ENCODE measurements around the gene MFSD11.
"Not testable (repeated sequence)": the region's sequence is repeated elsewhere in the genome, so short reads cannot be mapped to it uniquely, and the experiment has no call there.

Gene MFSD11

DNA sequence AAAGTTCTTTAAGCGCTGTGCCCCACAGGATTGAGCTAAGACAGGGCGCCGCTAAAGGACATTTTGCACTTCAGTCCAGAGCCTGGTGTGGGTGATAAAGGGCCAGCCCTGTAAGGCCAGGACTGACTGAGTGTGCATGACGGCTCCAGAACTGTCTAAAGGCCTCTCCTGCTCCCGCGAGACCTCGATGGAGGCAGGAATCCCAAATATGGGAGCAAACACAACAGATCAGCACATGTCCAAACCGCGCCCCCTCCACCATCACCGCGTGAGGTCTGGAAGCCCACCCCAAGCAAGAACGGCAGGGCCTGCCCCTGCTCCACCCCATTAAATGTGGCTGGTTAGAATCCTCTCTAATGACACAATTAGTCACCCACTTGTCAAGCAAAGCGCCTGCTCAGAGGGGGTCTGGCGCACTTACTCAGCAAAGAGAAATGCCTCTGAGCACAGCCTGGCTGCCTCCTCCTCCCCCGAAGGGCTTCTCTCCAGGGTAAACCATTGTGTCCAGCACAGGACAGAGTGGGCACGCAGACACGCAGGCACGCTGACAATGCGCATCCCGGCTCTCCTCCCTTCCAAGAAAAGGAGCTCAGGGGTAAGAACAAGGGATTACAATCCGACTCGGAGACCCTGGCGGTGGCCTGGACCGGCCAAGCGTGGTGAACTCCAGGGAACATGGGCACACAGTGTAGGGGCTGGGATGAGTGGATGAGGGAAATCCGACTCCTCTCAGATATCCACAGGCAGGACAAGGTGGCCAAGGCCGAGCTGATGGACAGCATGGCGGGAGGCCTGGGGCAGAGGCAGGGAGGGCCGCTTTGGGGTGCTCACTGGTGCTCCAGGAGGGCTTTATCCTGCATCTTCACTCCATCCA is 28.6 kb upstream of the MFSD11 start:
- no peak for DNase-seq

DNA sequence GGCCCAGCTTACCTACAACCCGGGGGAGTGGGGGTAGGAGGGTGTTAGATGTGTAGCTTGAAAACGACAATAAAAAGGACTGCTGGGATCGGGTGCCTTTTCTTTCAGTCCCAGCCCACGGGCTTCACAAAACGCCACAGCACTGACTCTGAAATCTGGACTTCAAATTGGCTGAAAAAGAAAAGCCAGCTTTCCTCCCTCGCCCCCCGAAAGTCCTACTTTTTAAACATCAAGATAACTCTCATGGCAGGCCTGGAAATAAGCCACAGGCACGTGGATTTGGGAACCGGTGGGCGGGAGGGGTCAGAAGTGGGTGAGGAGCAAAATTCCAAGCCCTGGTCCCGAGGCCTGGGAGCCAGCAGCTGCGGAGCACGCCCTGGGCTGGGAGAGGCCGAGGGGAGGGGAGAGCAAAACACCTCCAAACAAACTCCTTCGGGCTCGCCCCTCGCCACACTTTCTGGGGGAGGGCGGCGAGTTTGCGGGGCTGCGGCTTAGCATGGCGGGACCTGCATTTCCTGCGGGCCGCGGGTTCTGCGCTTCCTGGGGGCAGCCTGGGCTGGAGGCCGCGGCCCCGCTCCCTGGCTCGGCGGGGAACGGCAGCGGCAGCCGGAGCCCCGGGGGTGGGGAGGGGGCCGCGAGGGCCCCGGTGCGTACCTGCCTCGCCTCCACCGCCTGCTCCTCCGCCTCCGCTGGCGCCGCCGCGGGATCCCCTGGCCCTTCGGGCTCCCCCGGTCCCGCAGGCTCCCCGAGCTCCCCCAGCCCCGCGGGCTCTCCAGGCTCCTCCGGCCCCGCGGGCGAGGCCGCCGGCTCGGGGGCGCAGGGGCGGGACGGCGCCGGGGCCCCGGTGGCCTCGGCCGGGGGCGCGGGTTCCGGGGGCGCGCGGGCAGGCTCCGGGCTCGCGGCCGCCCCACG is 27.7 kb upstream of the MFSD11 start:
- DNase-seq: not testable (repeated sequence)

DNA sequence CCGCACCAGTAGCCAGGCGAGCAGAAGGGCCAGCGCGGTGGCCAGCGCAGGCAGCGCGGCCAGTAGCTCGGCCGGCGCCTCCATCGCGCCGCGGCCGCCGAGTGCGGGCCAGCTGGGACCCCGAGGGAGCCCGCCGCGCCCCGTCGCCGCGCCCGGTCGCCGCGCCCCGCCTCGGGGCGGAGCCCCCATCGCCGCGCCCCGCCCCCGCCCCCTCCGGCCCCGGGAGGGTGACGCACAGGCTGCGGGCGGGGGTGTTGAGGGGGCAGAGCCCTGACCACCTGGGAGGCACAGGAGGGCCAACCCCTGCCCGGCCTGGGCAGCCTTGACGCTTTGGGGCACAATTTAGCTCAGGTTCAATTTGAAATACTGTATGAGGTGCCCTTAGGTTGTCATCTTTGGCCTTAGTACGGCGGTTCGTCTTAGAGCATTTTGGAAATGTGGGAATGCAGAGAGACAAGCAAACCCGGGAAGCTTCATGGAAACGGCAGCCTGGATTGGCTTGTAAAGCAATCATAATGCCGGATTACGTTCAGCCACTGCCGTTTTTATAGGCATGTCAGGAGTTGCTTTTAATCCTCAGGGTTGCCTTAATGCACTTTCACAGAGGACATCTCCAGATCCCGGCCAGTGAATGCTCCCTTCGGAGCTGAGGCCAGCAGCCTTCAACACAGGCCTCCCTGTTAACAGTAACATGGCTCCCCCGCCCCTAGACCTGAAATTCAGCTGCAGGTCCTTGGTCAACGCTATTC is 26.9 kb upstream of the MFSD11 start, which contains the start of gene MXRA7:
Gene MXRA7 (minus strand): TSS at position 103 of the 749 bp plus-strand sequence. CDS start 19 bp downstream, at position 84.
- no peak for DNase-seq

DNA sequence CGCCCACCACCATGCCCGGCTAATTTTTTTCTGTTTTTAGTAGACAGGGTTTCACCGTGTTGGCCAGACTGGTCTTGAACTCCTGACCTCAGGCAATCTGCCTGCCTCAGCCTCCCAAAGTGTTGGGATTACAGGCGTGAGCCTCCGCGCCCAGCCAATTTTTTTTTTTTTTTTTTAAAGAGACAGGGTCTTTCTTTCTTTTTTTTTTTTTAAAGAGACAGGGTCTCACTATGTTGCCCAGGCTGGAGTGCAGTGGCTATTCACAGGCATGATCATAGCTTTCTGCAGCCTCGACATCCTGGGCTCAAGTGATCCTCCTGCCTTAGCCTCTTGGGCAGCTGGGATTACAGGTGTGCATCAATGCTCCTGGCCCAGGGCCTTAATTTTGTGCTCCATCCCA is 25.6 kb upstream of the MFSD11 start:
- DNase-seq: not testable (repeated sequence)

DNA sequence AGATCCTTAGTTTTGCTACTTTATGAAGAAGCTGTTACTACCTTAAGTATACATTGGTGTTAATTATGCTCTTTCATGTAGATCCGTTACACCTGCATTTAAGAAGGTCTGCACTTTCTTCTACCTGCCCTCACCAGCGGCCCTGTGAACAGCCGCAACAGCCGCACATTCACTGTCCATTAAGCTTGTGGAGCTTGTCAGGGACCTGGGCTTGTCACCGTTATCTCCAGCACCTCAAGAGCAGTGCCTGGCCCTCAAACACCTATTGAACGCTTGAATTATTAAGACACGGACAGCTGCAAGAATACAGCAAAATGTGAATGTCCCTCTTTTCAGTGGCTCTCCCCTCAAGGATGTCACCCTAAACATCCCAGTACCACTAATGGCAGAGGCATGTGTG is 24.2 kb upstream of the MFSD11 start:
- no peak for DNase-seq

DNA sequence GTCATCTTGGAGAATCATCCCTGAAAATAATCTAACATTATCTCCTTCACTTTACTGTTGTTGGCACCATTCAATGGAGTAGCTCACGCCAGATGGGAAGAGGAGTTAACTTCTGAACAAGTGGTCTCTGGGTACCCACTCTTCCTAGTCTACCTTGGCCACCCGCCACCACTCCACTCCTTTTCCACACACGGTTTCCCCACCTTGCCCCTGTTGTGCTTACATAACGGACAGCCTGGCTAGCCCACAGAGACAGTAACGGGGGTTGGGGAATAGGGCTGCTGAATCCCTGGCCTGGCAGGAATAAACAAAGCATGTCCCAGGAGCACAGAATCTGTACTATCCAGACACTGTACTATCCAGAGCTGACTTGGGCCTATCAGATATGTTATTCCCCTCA is 23.6 kb upstream of the MFSD11 start:
- no peak for DNase-seq

DNA sequence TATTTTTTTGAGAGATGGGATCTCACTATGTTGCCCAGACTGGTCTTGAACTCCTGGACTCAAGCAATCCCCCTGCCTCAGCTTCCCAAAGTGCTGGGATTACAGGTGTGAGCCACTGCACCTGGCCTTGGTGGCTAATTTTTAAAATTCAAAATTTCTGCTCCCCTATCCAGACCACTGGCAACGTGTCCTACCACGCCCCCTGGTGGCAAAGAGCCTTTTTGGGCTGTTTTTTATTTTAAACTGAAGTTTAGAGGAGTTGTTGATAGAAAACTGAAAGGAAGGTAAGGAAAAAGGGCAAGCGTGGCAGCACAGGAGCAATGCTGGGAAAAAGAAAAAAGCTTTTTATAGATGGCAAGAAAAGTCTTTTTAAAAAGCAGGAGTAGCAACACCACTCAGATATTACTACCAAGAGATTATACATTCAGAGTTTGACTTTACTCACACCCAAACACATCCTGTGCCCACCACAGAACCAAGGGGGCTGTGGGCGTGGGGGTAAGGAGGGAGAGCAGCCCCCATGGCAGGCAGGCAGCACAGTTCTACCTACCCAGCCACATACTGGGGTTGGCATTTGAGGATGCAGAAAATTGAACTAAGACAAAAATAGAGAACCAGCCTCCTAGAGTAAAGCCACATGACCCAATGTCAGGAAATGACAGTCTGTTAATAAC is 23.0 kb upstream of the MFSD11 start:
- no peak for DNase-seq

DNA sequence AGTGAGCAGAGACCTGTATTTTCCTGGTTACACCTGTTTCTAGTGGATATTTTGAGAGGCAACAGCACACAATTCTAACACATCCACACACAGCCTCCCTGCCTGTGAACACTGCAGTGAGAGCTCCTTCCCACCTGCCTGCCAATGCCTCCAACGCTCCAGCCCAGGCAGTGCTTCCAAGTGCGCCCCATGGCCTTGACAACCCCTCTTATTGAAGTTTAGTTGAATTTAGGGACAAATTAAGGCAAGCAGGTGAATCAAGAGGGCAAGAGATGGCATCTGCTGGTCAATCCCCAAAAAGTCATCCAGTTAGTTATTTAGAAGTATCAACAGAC is 22.5 kb upstream of the MFSD11 start:
- DNase-seq: no peak

DNA sequence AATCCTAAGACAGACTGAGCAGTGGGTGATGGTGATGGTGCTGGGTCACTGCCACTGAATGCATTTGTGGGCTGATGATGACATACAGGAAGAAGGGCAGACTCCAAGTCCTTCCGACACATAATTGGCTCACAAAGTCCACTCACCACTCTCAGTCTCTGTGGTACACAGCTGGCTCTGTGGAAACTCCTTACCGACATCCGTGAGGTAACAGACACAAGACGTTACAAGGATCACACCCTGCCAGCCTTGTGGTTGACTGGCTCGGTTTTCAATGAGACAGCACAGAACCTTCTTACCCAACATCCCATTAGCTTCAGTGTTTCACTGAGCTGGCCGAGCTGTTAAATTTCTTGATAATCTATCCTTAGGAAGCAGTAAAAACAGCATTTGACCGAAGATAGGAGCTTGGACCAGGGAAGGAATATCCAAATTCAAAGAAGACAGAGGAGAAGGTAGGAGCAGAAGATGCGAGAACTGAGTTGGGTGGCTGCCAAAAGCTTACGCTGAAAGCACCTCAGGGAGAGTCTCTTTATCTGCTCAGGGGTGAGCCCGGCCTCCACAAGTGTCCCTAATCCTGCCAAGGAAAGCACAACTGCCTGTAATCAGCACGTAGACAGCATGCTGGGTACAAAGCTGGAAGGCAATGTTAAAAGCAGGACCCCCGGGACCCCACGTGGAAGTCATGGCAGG is 21.6 kb upstream of the MFSD11 start:
- DNase-seq: no peak

DNA sequence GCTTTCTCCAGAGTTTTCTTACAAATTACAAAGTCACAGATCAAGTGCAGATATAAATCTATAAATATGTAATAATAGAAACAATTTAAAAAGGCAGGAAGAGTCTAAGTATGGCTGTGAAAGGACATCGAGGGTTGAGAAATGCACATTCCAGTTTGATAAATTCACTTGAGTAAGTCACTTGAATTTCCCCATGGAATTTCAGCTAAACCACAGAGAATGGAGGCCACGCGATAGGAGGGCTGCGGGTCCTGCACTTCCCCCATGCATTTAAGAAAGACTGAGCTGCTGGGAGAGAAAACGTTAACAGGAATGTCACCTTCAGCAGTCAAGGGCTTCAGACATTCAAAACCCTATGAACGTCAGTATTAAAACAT is 21.1 kb upstream of the MFSD11 start:
- no peak for DNase-seq

DNA sequence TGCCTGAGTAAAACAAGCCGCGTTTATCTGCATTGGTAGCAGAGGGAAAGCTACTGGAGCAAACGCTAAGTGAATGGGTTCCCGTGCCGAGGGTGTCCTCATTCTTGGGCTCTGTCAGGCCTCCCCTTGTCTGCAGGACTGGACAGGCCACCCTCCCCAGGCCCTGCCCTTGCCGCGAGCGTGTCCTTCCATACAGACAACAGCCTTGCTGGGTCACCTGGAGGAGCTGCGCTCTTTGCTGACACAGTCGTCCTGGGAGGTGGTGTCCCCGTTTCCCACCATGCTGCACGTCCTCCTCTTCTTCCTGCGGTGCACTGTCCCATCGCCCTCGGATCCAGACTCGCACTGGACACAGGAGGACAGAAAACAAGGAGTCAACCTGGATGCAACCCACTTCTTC is 19.4 kb upstream of the MFSD11 start:
- no peak for DNase-seq

DNA sequence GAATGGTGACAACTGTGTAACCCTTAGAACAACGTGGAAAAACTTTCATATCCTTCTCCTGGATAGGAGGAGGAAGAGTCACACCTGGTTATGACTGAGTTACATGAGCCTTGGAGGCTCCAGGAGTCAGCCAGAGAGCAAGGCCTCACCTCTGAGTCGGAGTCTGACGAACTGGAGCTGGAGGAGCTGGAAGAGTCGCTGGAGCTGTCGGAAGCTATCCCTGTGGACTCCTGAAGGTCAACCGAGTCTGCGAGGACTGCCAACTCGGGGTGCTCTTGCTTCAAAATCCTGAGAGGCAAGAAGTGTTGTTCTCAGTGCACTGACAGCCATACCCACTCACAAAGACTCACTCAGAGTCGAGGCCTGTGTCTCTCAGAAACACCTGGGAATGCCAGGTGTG is 17.7 kb upstream of the MFSD11 start:
- no peak for DNase-seq

DNA sequence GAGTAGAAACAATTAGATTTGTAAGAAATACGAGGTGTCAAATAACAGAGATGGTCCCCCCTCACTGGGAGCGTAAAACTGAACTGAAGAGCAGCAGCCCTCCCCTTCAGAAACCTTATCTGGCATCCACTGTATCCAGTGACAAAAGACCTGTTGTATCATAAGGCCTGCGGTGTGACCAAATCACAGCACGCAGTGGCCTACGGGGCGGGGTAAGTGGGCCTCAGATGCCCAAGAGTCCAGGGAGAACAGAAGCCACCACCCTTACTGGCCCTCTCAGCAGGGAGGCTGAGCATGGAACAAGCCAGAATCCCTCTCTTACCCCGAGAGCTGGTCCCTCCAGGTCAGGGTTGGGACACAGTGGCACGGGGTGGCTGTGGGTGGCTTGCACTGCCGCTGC is 17.0 kb upstream of the MFSD11 start:
- DNase-seq: no peak

DNA sequence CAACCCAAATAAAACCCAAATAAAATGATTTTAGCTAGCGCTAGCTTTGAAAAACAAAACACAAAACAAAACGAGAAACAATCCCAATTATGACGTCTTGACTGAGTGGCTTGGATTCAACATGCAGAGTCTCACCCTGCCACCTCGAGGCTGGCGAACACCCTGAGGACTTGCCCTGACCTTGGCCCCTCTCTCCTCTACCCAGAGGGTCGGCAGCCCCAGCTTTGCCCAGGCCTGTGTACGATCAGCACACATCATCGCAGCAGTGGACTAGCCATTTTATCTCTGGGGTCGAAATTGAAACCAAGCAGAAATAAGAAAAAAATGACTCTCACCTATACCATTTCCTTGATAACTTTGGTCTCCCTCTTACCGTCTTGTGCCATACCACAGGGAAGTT is 16.5 kb upstream of the MFSD11 start:
- DNase-seq: no peak

DNA sequence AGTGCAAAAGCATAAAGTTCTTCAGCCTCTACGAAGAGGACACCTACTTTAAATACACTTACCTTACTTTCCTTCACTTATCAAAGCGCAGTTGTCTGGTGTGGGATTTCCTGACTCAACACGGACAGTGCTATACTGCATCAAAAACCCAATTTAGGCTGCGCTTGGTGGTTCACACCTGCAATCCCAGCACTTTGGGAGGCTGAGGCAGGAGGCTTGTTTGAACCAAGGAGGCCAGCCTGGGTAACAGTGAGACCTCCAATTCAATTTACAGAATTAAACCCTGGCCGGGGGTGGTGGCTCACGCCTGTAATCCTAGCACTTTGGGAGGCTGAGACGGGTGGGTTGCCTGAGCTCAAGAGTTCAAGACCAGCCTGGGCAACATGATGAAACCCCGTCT is 15.6 kb upstream of the MFSD11 start:
- DNase-seq: no peak

DNA sequence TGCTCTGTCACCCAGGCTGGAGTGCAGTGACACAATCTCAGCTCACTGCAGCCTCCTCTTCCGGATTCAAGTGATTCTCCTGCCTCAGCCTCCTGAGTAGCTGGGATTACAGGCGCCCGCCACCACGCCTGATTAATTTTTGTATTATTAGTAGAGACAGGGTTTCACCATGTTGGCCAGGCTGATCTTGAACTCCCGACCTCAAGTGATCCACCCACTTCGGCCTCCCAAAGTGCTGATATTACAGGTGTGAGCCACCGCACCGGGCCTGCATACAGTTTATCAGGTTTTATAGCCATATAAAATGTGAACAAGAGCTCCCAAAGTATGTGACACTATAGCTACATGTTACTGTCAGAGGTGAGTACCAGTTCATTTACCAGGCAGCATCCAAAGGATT is 14.9 kb upstream of the MFSD11 start:
- not testable (repeated sequence) for DNase-seq

DNA sequence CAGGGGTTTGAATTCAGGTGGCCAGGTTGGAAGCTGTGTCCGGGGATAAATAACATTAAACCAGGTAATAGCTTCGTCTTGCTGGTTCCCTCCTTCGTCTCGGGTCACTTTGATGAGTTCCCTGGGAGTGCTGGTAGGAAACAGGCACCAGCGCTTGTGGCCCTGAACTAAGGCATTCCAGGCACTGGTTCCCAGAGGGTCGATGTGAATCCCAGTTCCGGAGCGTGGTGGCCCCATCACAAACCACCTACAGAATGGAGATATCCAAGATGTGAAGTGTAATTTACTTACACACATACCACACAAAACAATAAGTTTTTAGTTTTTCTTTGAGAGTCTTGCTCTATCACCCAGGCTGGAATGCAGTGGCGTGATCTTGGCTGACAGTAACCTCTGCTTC is 14.1 kb upstream of the MFSD11 start:
- DNase-seq: no peak

DNA sequence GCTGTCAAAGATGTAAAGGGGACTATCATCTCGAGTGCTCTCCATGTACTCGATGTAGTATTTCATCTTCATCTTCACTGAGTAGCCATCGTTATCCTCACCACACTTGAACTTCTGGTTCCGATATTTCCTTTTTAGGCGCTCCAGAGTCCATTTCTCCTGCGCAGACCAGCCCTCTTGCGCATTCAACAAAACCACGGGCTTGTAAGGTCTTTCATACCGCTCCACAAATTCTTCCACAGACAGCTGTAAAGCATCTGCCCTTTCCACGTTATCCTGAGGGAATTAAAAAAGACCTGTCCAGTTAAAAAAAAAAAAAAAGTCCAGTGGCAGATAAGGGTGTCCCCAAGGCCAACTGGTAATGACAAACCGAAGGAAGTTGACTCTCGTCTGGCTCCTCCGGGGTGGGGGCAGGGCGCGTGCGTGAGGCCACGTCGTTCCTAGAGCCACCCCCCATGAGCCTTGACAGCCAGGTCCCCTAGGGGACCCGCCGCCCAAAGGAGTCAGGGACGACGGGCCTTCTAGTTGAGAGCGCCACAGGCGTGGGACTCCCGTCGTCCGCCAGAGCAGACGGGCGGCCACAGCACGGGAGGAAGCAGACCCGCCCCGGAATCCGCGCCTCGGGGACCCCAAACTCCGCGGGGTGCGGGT is 12.2 kb upstream of the MFSD11 start:
- DNase-seq: no peak

DNA sequence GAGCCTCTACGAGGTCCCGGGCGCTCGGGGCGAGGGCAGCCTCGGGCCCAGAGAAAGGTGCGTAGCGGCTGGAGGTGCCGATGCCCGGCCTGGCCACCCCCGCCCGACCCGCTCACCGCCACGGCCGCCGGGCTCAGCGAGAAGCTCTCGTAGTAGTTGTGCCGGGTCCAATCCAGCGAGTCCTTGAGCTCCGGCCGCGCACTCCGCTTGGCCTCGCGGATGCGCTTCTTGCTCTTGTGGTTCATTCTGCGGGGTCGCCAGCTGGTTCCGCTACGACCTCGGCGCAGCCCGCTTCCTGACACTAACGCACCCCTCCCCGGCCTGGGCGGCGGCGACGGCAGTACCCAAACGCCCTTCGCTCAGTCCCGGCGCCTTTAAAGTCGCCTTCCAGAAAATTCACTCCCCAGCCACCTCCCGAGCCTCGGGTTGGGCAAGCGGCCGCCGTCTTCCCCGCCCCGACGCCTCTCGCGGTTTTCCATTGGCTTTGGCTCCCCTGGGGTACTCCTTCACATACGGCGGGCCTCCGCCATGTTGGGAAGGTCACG is 11.6 kb upstream of the MFSD11 start, which contains the start of gene JMJD6:
Gene JMJD6 (minus strand): TSS at position 376 of the 545 bp plus-strand sequence. CDS start 131 bp downstream, at position 245.
- DNase-seq: peak; percentile 80

DNA sequence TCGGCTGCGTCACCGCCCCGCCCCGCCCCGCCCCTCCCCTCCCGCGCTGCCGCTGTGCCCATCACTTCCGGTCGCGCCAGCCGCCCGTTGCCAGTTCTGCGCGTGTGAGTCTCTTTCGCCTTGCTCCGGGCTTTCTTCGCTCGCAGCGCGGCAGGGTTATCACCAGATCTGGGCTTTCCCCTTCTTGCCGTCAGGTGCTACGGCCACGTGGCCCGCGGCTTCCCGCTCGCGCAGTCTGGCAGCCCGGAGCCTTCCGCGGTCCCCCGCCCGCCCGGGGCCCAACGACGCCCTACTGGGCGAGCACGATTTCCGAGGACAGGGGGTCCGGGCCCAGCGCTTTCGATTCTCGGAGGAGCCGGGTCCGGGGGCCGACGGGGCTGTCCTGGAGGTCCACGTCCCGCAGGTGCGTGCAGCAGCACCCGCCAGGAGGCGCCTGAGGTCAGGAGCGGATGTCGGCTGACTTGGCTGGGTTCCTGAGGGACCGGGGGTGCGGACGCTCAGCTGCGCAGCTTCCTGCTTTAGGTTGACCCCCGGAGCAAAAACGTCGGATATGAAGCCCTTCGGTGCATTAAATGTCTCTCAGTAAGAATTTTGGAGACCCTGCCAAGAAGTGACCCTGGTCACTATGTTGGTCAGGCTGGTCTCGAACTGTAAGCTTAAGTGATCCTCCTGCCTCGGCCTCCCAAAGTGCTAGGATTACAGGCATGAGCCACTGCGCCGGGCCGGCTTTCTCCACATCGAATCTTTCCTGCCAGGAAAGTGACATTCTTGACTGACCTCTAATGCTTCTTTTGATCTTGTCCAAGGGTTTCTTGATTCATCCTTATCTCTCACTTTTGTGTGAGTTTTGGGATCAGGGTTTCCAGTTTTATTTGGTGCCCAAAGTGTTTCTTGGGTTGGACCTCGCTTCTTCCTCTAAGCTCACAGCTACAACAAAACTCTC is 10.9 kb upstream of the MFSD11 start, which contains the start of gene METTL23:
Gene METTL23 (plus strand): TSS at position 64 of the 943 bp plus-strand sequence. CDS start 2,872 bp downstream, outside the sequence.
- DNase-seq: no peak
